GM21381 (cell line): ENCODE results near the gene MIGA1.
A peak's percentile ranks its signal among the peaks of the same experiment; 100 is the strongest.
"Not testable (repeated sequence)": the region's sequence is repeated elsewhere in the genome, so short reads cannot be mapped to it uniquely, and the experiment has no call there.

Experiments used
- ATAC-seq: cut with Tn5 transposase; IDR thresholded peaks from one replicate; pipeline ENCODE4 v1.9.1; 2021; ENCODE audit warnings: mild to moderate bottlenecking, moderate library complexity; ENCODE audit not compliant: unreplicated experiment

Gene MIGA1

GRCh38 chr1:77906019-77906545 lies 126.6 kb downstream of the MIGA1 start:
- ATAC-seq = no peak

GRCh38 chr1:77906624-77907023 lies 127.2 kb downstream of the MIGA1 start:
- ATAC-seq = no peak

GRCh38 chr1:77910116-77910515 lies 130.7 kb downstream of the MIGA1 start:
- no peak for ATAC-seq

GRCh38 chr1:77918918-77919317 lies 139.5 kb downstream of the MIGA1 start:
- not testable (repeated sequence) for ATAC-seq

- ATAC-seq = no peak
Measured at GRCh38 chr1:77925518-77925917, 146.1 kb downstream of the MIGA1 start.

GRCh38 chr1:77925956-77926355 lies 146.5 kb downstream of the MIGA1 start:
- ATAC-seq = no peak

GRCh38 chr1:77926561-77927357 lies 147.3 kb downstream of the MIGA1 start:
- ATAC-seq = peak; percentile 61

- ATAC-seq = no peak
Measured at GRCh38 chr1:77927414-77927813, 148.0 kb downstream of the MIGA1 start.
